Gastroesophageal sphincter (tissue), 4 donors: Measurements from ENCODE around the gene DACT1. TPM values are rescaled to one million over a fixed set of nuclear protein-coding genes. Genes with fewer than 3 reads are reported as not detected.

Source experiments
- ATAC-seq: fragments of 150-250 bp; one replicate; pipeline ENCODE4 v1.9.1; 2016; ENCODE audit warnings: mild to moderate bottlenecking, moderate library complexity
- H3K27ac ChIP-seq, 4 donors: fragments of 200-600 bp; sonication (generic) in 3 of 4; 1 replicate in 3 of 4; 2 replicates in 1 of 4; pipeline ENCODE4 v1.5.1; 2016 to 2019
- H3K27me3 ChIP-seq: fragments of 200-600 bp; sonication (generic); one replicate; pipeline ENCODE4 v1.5.1; 2019
- H3K36me3 ChIP-seq, 2 donors: fragments of 200-600 bp; sonication (generic); one replicate each; pipeline ENCODE4 v1.5.1; 2019; ENCODE audit warnings: control low read depth in 1 of 2
- H3K4me1 ChIP-seq, 3 donors: fragments of 200-600 bp; sonication (generic); 1 replicate in 2 of 3; 2 replicates in 1 of 3; pipeline ENCODE4 v1.5.1; 2016 to 2019; ENCODE audit warnings: control low read depth in 2 of 3
- H3K4me3 ChIP-seq, 2 donors: fragments of 200-600 bp; sonication (generic); one replicate each; pipeline ENCODE4 v1.5.1; 2019; ENCODE audit warnings: mild to moderate bottlenecking in 1 of 2, moderate library complexity in 1 of 2
- H3K9me3 ChIP-seq, 3 donors: fragments of 200-600 bp; sonication (generic); one replicate each; pipeline ENCODE4 v1.5.1; 2017 to 2019; ENCODE audit warnings: control low read depth in 2 of 3
- EP300 ChIP-seq: sonication (generic); formaldehyde crosslinking; IDR thresholded peaks from one replicate; pipeline ENCODE4 v1.6.1; 2017; ENCODE audit warnings: antibody characterized with exemption, mild to moderate bottlenecking
- POLR2A ChIP-seq, 2 donors: fragments of 450-650 bp; IDR thresholded peaks; one replicate each; pipeline ENCODE4 v1.6.1; 2017; ENCODE audit warnings: antibody characterized with exemption in 2 of 2, mild to moderate bottlenecking in 2 of 2, moderate library complexity in 1 of 2
- POLR2AphosphoS5 ChIP-seq: sonication (generic); formaldehyde crosslinking; IDR thresholded peaks from one replicate; pipeline ENCODE4 v1.6.1; 2017; ENCODE audit warnings: antibody characterized with exemption
- WGBS, 2 donors: methylation state at CpG; one replicate each; pipeline ENCODE4 v1.1.5; 2018; ENCODE audit warnings: low coverage in 1 of 2; 5-methylcytosine and 5-hydroxymethylcytosine counted together
- total RNA-seq, 4 donors: library from RNA; depleted of rRNA; stranded (reverse); fragments of >200 nt; gene quantifications; one replicate each; pipeline ENCODE4 v1.1.0, GENCODE V29; 2016
- TF ChIP-seq, protein P1 (sequence below), 4 experiments: fragments of 200-600 bp in 2 of 4; fragments of 450-650 bp in 2 of 4; sonication (generic) in 1 of 4; IDR thresholded peaks; one replicate each; pipeline ENCODE4 v1.5.1; 2017 to 2019; ENCODE audit warnings: antibody characterized with exemption in 4 of 4, mild to moderate bottlenecking in 2 of 4, moderate library complexity in 2 of 4

Gene DACT1
- total RNA-seq, 4 donors from 2014 or later = 3.9 to 17.5 (median 7.4) TPM

DNA sequence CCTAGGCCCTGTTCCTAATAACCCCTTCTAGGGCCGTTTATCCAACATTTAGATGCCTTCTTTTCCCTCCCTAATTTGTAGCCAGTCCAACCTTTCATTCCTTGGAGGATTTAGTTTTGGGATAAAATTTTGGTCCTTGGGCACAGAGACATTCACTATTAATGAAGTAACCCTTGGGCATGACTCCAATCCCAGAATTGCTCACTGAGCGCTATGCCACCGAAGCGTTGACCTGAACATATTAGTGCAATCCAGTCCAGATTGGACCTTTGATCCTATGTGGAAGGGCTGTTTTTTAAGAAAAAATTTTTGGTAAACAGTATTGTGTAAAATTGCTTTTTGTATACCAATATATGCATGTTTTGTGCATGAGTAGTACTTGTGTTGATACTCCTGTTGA is 10.0 kb downstream of the DACT1 start:
- WGBS, 2 donors = 83 to 84% methylated on average over 3 to 4 of the region's 4 CpGs
- no peak overlapping the region for H3K4me3 ChIP-seq
- peaks cover 0 to 35% of the 10 kb centered on the region in 2 donors for H3K36me3 ChIP-seq
- no peaks in the 10 kb centered on the region for H3K9me3 ChIP-seq
- no peak for ATAC-seq
- TF ChIP-seq POLR2AphosphoS5 = no peak
- TF ChIP-seq POLR2A (IDR thresholded peaks at IDR 0.05) = no peak
- TF ChIP-seq EP300 = no peak
- TF ChIP-seq, protein P1, sequence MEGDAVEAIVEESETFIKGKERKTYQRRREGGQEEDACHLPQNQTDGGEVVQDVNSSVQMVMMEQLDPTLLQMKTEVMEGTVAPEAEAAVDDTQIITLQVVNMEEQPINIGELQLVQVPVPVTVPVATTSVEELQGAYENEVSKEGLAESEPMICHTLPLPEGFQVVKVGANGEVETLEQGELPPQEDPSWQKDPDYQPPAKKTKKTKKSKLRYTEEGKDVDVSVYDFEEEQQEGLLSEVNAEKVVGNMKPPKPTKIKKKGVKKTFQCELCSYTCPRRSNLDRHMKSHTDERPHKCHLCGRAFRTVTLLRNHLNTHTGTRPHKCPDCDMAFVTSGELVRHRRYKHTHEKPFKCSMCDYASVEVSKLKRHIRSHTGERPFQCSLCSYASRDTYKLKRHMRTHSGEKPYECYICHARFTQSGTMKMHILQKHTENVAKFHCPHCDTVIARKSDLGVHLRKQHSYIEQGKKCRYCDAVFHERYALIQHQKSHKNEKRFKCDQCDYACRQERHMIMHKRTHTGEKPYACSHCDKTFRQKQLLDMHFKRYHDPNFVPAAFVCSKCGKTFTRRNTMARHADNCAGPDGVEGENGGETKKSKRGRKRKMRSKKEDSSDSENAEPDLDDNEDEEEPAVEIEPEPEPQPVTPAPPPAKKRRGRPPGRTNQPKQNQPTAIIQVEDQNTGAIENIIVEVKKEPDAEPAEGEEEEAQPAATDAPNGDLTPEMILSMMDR (IDR thresholded peaks at IDR 0.05) = no peak
- no peak overlapping the region for H3K27ac ChIP-seq
- no peaks in the 10 kb centered on the region for H3K27me3 ChIP-seq
- no peaks in the 10 kb centered on the region for H3K4me1 ChIP-seq

DNA sequence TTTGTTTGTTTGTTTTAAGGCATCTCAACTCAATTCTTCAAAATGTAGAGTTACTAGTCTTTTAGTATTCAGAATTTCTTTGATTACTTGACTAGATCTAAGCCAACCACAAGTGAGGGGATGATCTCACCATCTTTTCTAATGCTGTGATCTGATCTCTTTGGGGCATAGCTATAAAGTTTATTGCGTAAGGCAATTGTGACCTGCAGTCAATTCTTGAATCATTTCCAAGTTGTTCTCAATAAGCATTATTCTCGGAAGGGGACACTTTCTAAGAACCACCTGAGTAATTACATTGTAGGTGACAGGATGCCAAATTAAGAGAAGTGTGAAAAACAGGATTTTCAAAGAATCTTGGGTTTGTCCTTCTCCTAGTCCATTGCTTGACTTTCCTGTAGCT is 13.1 kb downstream of the DACT1 start:
- no peak overlapping the region for H3K4me3 ChIP-seq
- WGBS, 2 donors = 92 to 94% methylated on average over 2 of the region's 2 CpGs
- peaks cover 0 to 16% of the 10 kb centered on the region in 2 donors for H3K36me3 ChIP-seq
- no peak overlapping the region for H3K27ac ChIP-seq
- H3K9me3 ChIP-seq = no peaks in the 10 kb centered on the region
- H3K27me3 ChIP-seq = no peaks in the 10 kb centered on the region
- no peak for ATAC-seq
- no peaks in the 10 kb centered on the region for H3K4me1 ChIP-seq
- no peak for TF ChIP-seq POLR2AphosphoS5
- TF ChIP-seq, protein P1 (IDR thresholded peaks at IDR 0.05) = no peak
- no peak for TF ChIP-seq EP300
- TF ChIP-seq POLR2A (IDR thresholded peaks at IDR 0.05) = no peak

DNA sequence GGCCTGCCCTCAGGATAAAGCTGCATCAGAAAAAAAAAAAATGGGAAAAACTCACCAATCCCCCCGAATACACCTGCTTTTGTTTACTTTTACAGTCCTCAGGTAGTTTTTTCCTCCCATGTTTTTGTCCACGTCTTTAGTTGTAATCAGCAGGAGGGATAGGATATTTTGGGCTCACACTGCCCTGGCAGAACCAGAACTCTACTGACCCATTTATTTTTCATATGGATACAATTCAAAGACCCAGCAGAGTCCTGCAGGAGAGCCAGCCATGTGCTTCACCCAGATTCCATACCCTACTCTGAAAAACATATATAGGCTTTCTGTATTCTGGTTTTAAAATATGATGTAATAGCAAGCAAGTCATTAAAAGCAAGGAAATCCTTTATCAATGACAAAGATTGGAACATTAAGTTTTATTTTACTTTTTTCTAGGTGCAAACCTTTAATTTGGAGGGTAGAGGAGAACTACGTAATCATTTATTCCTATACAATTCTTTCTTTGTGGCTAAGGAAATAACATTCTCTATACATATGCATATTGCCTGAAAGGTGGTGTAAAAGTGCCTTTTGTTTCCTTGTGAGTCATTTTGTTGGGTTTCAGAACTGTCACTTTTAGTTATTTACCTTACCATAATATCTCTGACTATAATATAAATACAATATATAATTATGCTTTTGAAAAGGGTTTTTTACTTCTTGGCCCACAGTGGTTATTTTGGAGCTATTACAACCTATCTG is 19.1 kb downstream of the DACT1 start:
- Histone ChIP-seq H3K4me3 (no peak overlapping the region), H3K36me3 (no peaks in the 10 kb centered on the region), H3K27ac (no peak overlapping the region), H3K9me3 (no peaks in the 10 kb centered on the region), H3K27me3 (no peaks in the 10 kb centered on the region), H3K4me1 (no peaks in the 10 kb centered on the region)
- TF ChIP-seq, protein P1 (IDR thresholded peaks at IDR 0.05) = no peak
- TF ChIP-seq POLR2A (IDR thresholded peaks at IDR 0.05) (no peak), POLR2AphosphoS5 (no peak), EP300 (no peak)
- ATAC-seq = no peak
- 72 to 80% methylated on average over 3 of the region's 3 CpGs for WGBS, 2 donors

DNA sequence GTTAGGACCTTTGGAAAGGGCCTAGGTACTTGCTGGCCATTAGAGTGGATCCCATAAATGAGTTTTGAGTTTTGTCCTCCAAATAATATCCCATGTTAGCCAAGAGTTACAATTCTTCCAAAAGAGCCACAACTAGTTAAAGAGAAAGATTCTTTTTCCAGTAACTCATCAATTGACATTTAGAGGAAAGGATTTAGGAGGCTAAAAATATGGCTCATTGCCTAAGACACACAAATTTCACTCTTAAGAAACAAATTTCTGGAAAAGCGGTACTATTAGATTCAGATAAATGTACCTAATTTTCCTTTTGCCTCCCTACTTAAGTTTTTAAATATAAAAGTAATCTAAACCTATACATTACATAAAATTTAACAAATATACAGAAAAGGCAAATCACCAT is 21.3 kb downstream of the DACT1 start:
- Histone ChIP-seq H3K27ac (no peak overlapping the region), H3K4me1 (peaks cover 0 to 4% (median 0%) of the 10 kb centered on the region in 3 donors), H3K36me3 (no peaks in the 10 kb centered on the region), H3K9me3 (no peaks in the 10 kb centered on the region), H3K4me3 (no peak overlapping the region), H3K27me3 (no peaks in the 10 kb centered on the region)
- TF ChIP-seq POLR2A (IDR thresholded peaks at IDR 0.05) (no peak), EP300 (no peak), POLR2AphosphoS5 (no peak)
- TF ChIP-seq, protein P1 (IDR thresholded peaks at IDR 0.05) = no peak
- 60 to 71% methylated on average over 1 of the region's 1 CpG for WGBS, 2 donors
- no peak for ATAC-seq

DNA sequence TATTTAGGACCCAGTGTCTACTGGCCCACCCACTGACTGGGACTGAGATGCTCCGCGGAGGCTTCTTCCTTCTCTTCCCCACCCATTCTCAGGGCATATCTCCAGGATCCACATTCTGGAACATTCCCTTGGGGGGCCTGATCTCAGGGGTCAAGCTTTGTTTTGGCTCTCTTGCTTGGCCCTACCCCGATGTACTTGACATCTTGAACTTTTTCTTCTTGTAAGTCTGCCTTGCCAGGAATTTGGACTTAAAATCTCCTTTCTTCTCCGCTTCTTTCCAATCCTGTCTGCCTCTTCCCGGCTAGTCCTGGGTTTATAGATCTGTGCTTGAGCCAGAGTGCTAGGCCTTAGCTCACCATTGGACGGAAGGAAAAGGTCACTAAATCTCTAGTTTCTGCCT is 22.1 kb downstream of the DACT1 start:
- Histone ChIP-seq H3K4me3 (no peak overlapping the region), H3K36me3 (no peaks in the 10 kb centered on the region), H3K27me3 (no peaks in the 10 kb centered on the region), H3K27ac (peak overlapping the region in 1 of 4 donors; percentile 0), H3K4me1 (peaks cover 0 to 4% (median 0%) of the 10 kb centered on the region in 3 donors), H3K9me3 (no peaks in the 10 kb centered on the region)
- TF ChIP-seq EP300 (no peak), POLR2A (IDR thresholded peaks at IDR 0.05) (no peak), POLR2AphosphoS5 (peak; percentile 42)
- TF ChIP-seq, protein P1 (IDR thresholded peaks at IDR 0.05) = no peak
- 48 to 74% methylated on average over 5 to 6 of the region's 6 CpGs for WGBS, 2 donors
- peak; percentile 61 for ATAC-seq
